Nucleus accumbens (tissue), 56 donors: Measurements from ENCODE around the gene ASAP2.

Experiments used
- DNase-seq, 56 donors: peaks; one replicate each; lab custom pipeline; 2025; lab: John Stamatoyannopoulos, UW

The ASAP2 gene

GRCh38 chr2:9269695-9270360, 63.2 kb downstream of the ASAP2 start:
- no peak for DNase-seq

- DNase-seq: no peak
Observed at GRCh38 chr2:9271091-9271490, 64.5 kb downstream of the ASAP2 start.

GRCh38 chr2:9271691-9272090, 65.1 kb downstream of the ASAP2 start:
- DNase-seq: no peak

GRCh38 chr2:9273486-9274130, 67.0 kb downstream of the ASAP2 start:
- DNase-seq: no peak

- no peak for DNase-seq
Observed at GRCh38 chr2:9274701-9275343, 68.2 kb downstream of the ASAP2 start.

GRCh38 chr2:9275399-9275798, 68.8 kb downstream of the ASAP2 start:
- DNase-seq: no peak

GRCh38 chr2:9276074-9276473, 69.5 kb downstream of the ASAP2 start:
- no peak for DNase-seq

- no peak for DNase-seq
Observed at GRCh38 chr2:9276901-9277451, 70.4 kb downstream of the ASAP2 start.

- no peak for DNase-seq
Observed at GRCh38 chr2:9278439-9278838, 71.8 kb downstream of the ASAP2 start.

- no peak for DNase-seq
Observed at GRCh38 chr2:9279426-9279825, 72.8 kb downstream of the ASAP2 start.

- no peak for DNase-seq
Observed at GRCh38 chr2:9280224-9280623, 73.6 kb downstream of the ASAP2 start.

GRCh38 chr2:9281145-9281544, 74.5 kb downstream of the ASAP2 start:
- no peak for DNase-seq

- DNase-seq: no peak
Observed at GRCh38 chr2:9282128-9283112, 75.8 kb downstream of the ASAP2 start.

GRCh38 chr2:9284521-9285297, 78.1 kb downstream of the ASAP2 start:
- DNase-seq: no peak

- no peak for DNase-seq
Observed at GRCh38 chr2:9285385-9285920, 78.8 kb downstream of the ASAP2 start.

GRCh38 chr2:9285921-9286320, 79.3 kb downstream of the ASAP2 start:
- DNase-seq: no peak

GRCh38 chr2:9286554-9287399, 80.2 kb downstream of the ASAP2 start:
- no peak for DNase-seq

- DNase-seq: no peak
Observed at GRCh38 chr2:9287400-9288045, 80.9 kb downstream of the ASAP2 start.
